Endothelial cell of umbilical vein (primary cell): ENCODE measurements around the gene SNHG17. TPM values are rescaled to one million over a fixed set of nuclear protein-coding genes. Genes with fewer than 3 reads are reported as not detected.

ENCODE experiments used
- BruUV-seq: library from RNA; stranded (reverse); fragments of 400-500 nt; replicated peaks from 2 replicates; lab custom pipeline; 2021; lab: Mats Ljungman, UMichigan
- CTCF ChIA-PET: fragments of 300-600, 350-600 bp; sonication (Branson Sonifier 250); formaldehyde crosslinking; loops from one replicate; lab custom pipeline; 2021; ENCODE audit warnings: antibody characterized with exemption, inconsistent platforms; lab: Charles Lee
- POLR2A ChIA-PET: fragments of 300-600, 350-600 bp; sonication (Branson Sonifier 250); formaldehyde crosslinking; loops from one replicate; lab custom pipeline; 2021; ENCODE audit warnings: antibody characterized with exemption, inconsistent platforms; lab: Charles Lee
- DNase-seq: peaks from one replicate; pipeline ENCODE4 v3.0.0-alpha.2; 2011; ENCODE audit warnings: low read depth, low spot score
- FAIRE-seq: peaks from 2 replicates; lab custom pipeline; 2011; peaks lifted over from hg19 to GRCh38; lab: Jason Lieb, UNC
- H2AFZ ChIP-seq: 2 replicates; pipeline ENCODE4 v1.6.0; 2012; ENCODE audit warnings: low read depth, low read length, control low read depth, inconsistent platforms
- H3K27ac ChIP-seq: 2 replicates; pipeline ENCODE4 v1.5.1; 2011; ENCODE audit warnings: low read depth, mild to moderate bottlenecking, control low read depth, low read length, moderate library complexity; ENCODE audit not compliant: insufficient read depth
- H3K27me3 ChIP-seq, 2 experiments: 2 replicates each; pipeline versions ENCODE4 v1.6.0 to v1.6.1; 2011; ENCODE audit warnings: low read length in 2 of 2, mixed read lengths in 1 of 2; ENCODE audit not compliant: control insufficient read depth in 2 of 2, insufficient read depth in 2 of 2
- H3K36me3 ChIP-seq, 2 experiments: 2 replicates in 1 of 2; 3 replicates in 1 of 2; pipeline ENCODE4 v1.5.1; 2011; ENCODE audit warnings: low read length in 2 of 2, mild to moderate bottlenecking in 1 of 2, moderate library complexity in 1 of 2; ENCODE audit not compliant: control insufficient read depth in 2 of 2, insufficient read depth in 2 of 2; ENCODE audit errors: extremely low read depth in 1 of 2
- H3K4me1 ChIP-seq: 3 replicates; pipeline ENCODE4 v1.5.1; 2011; ENCODE audit warnings: mild to moderate bottlenecking, low read length; ENCODE audit not compliant: control insufficient read depth, insufficient read depth; ENCODE audit errors: extremely low read depth
- H3K4me2 ChIP-seq: 2 replicates; pipeline ENCODE4 v1.6.1; 2011; ENCODE audit warnings: low read length, control low read depth, mixed read lengths; ENCODE audit not compliant: insufficient read depth
- H3K4me3 ChIP-seq, 3 experiments: fragments of 200-600 bp in 1 of 3; sonication (generic), shearing (Covaris generic) in 1 of 3; replicated peaks in 1 of 3; 2 replicates each; pipeline ENCODE4 v1.5.1; 2011 to 2016; ENCODE audit warnings: control low read depth in 3 of 3, low read length in 3 of 3, mild to moderate bottlenecking in 2 of 3, inconsistent platforms in 1 of 3, low read depth in 1 of 3, moderate library complexity in 1 of 3; ENCODE audit not compliant: insufficient read depth in 1 of 3
- H3K79me2 ChIP-seq: 2 replicates; pipeline ENCODE4 v1.6.0; 2012; ENCODE audit warnings: low read length, inconsistent platforms; ENCODE audit not compliant: control insufficient read depth, insufficient read depth
- H3K9ac ChIP-seq: replicated peaks from 2 replicates; pipeline ENCODE3; 2011; ENCODE audit warnings: low read length, control low read depth; ENCODE audit not compliant: insufficient read depth; ENCODE audit errors: extremely low read depth
- H3K9me1 ChIP-seq: replicated peaks from 3 replicates; pipeline ENCODE4 v1.6.0; 2011; ENCODE audit warnings: mild to moderate bottlenecking, low read length; ENCODE audit not compliant: control insufficient read depth, insufficient read depth; ENCODE audit errors: extremely low read depth
- H3K9me3 ChIP-seq: replicated peaks from 2 replicates; pipeline ENCODE4 v1.5.1; 2012; ENCODE audit warnings: low read length, inconsistent platforms; ENCODE audit not compliant: control insufficient read depth, insufficient read depth
- H4K20me1 ChIP-seq: replicated peaks from 2 replicates; pipeline ENCODE3; 2011; ENCODE audit warnings: mild to moderate bottlenecking, low read length; ENCODE audit not compliant: control insufficient read depth, insufficient read depth; ENCODE audit errors: extremely low read depth
- EZH2 ChIP-seq: IDR thresholded peaks from 2 replicates; pipeline ENCODE4 v1.6.1; 2012; ENCODE audit warnings: borderline replicate concordance, low read depth, mild to moderate bottlenecking, moderate library complexity, low read length, inconsistent platforms; ENCODE audit not compliant: severe bottlenecking
- FOS ChIP-seq: IDR thresholded peaks from 2 replicates; pipeline ENCODE4 v1.6.1; 2011; ENCODE audit warnings: mild to moderate bottlenecking, low read length, moderate library complexity, borderline replicate concordance; ENCODE audit not compliant: insufficient read depth
- GATA2 ChIP-seq: IDR thresholded peaks from 2 replicates; pipeline ENCODE4 v1.7.0; 2011; ENCODE audit warnings: low read depth, mild to moderate bottlenecking, moderate library complexity, mixed read lengths, low read length; ENCODE audit not compliant: insufficient read length, insufficient read depth
- JUN ChIP-seq: IDR thresholded peaks from 2 replicates; pipeline ENCODE4 v1.6.1; 2011; ENCODE audit warnings: borderline replicate concordance, low read depth; ENCODE audit not compliant: insufficient read length, insufficient read depth
- MYC ChIP-seq: IDR thresholded peaks from one replicate; pipeline ENCODE4 v1.6.1; 2011; ENCODE audit warnings: mild to moderate bottlenecking, low read depth, low read length
- POLR2A ChIP-seq: IDR thresholded peaks from 2 replicates; pipeline ENCODE4 v1.6.1; 2012; ENCODE audit warnings: low read depth, mild to moderate bottlenecking, control low read depth, low read length
- POLR2AphosphoS5 ChIP-seq: IDR thresholded peaks from 2 replicates; pipeline ENCODE4 v1.6.1; 2012; ENCODE audit warnings: low read depth, mild to moderate bottlenecking, control low read depth, low read length, moderate library complexity; ENCODE audit not compliant: insufficient read depth
- dilution Hi-C: fragments of 300-500 bp; cut with MboI; formaldehyde crosslinking; loops from one replicate; pipeline ENCODE4 v1.15.0; 2019; ENCODE audit warnings: low sequenced_read_pairs; ENCODE audit not compliant: extremely low pct_ligation_motif_present
- intact Hi-C: fragments of 100-400 bp; cut with micrococcal nuclease; formaldehyde crosslinking; loops from one replicate; pipeline ENCODE4 v1.10.0; 2022
- polyA plus RNA-seq, 4 experiments: library from polyadenylated mRNA; depleted of rRNA in 3 of 4; stranded (reverse) in 3 of 4; unstranded in 1 of 4; fragments of >200 nt; gene quantifications; 2 replicates each; pipeline versions ENCODE4 v1.2.1 to v1.2.3, GENCODE V29; 2011 to 2012; ENCODE audit warnings: missing spikeins in 1 of 4
- total RNA-seq: library from RNA; stranded (reverse); gene quantifications from 2 replicates; pipeline ENCODE4 v1.2.3, GENCODE V29; 2021
- TF ChIP-seq, protein P1 (sequence below), 2 donors: IDR thresholded peaks; 1 replicate in 1 of 2; 2 replicates in 1 of 2; pipeline ENCODE4 v1.5.1; 2011; ENCODE audit warnings: low read length in 2 of 2, mild to moderate bottlenecking in 2 of 2, moderate library complexity in 2 of 2, control low read depth in 1 of 2, inconsistent platforms in 1 of 2, low read depth in 1 of 2; ENCODE audit not compliant: insufficient read depth in 1 of 2; ENCODE audit errors: extremely low read depth in 1 of 2
- TF ChIP-seq, protein P2 (sequence below): IDR thresholded peaks from 2 replicates; pipeline ENCODE4 v1.6.1; 2011; ENCODE audit not compliant: insufficient read depth, insufficient read length

The SNHG17 gene
- total and polyA plus RNA-seq, 2 donors (not counting 3 experiments of a cell fraction or from before 2014, with no cell fraction given), result 39.4 to 94.0 TPM

DNA sequence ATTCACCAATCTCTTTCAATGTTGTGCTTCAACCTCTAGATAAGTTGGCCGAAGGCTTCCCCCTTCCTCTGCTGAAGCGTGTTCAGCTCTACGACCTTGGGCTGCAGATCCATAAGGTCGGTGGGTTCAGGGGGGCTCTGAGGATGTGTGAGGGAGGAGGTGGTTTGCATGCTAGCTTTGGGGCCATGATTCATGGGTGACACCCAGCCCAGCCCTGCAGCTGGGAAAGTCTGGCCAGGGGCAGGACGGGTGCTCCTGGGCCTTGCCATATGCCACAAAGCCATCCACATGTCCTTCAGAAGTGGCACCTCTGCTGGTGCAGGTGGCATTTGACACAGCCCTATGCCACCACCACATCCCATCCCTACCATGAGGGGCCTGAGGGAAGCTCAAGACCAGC, 61.2 kb downstream of the SNHG17 start:
- H3K9me1 ChIP-seq, result no peaks in the 10 kb centered on the region
- no peaks in the 10 kb centered on the region for H3K36me3 ChIP-seq
- H3K79me2 ChIP-seq, result no peaks in the 10 kb centered on the region
- BruUV-seq, result no TSS peak
- no peaks in the 10 kb centered on the region for H3K9me3 ChIP-seq
- DNase-seq (no peak), FAIRE-seq (no peak)
- POLR2A ChIA-PET, result no interaction called here
- no peak overlapping the region for H3K9ac ChIP-seq
- H3K4me3 ChIP-seq, result no peak overlapping the region
- no peaks in the 10 kb centered on the region for H4K20me1 ChIP-seq
- H3K4me2 ChIP-seq, result no peak overlapping the region
- CTCF ChIA-PET, result interaction anchor here (5.8 kb wide), 1 partner anchor 18 kb away, joined by 27 read pairs; no protein-coding TSS in a partner anchor
- dilution Hi-C loops (no loop called here), intact Hi-C loops (no loop called here)
- H3K4me1 ChIP-seq, result no peaks in the 10 kb centered on the region
- TF ChIP-seq EZH2 (no peak), GATA2 (no peak), POLR2A (no peak), JUN (no peak), POLR2AphosphoS5 (no peak), FOS (no peak), MYC (no peak)
- TF ChIP-seq, protein P1, sequence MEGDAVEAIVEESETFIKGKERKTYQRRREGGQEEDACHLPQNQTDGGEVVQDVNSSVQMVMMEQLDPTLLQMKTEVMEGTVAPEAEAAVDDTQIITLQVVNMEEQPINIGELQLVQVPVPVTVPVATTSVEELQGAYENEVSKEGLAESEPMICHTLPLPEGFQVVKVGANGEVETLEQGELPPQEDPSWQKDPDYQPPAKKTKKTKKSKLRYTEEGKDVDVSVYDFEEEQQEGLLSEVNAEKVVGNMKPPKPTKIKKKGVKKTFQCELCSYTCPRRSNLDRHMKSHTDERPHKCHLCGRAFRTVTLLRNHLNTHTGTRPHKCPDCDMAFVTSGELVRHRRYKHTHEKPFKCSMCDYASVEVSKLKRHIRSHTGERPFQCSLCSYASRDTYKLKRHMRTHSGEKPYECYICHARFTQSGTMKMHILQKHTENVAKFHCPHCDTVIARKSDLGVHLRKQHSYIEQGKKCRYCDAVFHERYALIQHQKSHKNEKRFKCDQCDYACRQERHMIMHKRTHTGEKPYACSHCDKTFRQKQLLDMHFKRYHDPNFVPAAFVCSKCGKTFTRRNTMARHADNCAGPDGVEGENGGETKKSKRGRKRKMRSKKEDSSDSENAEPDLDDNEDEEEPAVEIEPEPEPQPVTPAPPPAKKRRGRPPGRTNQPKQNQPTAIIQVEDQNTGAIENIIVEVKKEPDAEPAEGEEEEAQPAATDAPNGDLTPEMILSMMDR (IDR thresholded peaks at IDR 0.05; ENCODE audit: extremely low read depth in 1 of 2, insufficient read depth in 1 of 2, low read depth in 1 of 2, low read length in 2 of 2), result no peak
- TF ChIP-seq, protein P2, sequence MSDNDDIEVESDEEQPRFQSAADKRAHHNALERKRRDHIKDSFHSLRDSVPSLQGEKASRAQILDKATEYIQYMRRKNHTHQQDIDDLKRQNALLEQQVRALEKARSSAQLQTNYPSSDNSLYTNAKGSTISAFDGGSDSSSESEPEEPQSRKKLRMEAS, result no peak
- H3K27ac ChIP-seq, result no peak overlapping the region
- H2AFZ ChIP-seq, result no peak overlapping the region
- peaks cover 14 to 17% of the 10 kb centered on the region in 2 experiments for H3K27me3 ChIP-seq
